Keratinocyte (primary cell): Measurements from ENCODE around the gene RNASE13. TPM values are rescaled to one million over a fixed set of nuclear protein-coding genes. Genes with fewer than 3 reads are reported as not detected.

Experiments
- DNase-seq: peaks from one replicate; pipeline ENCODE4 v3.0.0-alpha.2; 2011; ENCODE audit warnings: low read depth, missing footprints, low spot score
- FAIRE-seq: peaks from 2 replicates; lab custom pipeline; 2011; peaks lifted over from hg19 to GRCh38; lab: Jason Lieb, UNC
- H2AFZ ChIP-seq: 2 replicates; pipeline ENCODE4 v1.6.0; 2012; ENCODE audit warnings: low read length, control low read depth, inconsistent platforms; ENCODE audit not compliant: control insufficient read depth
- H3K27ac ChIP-seq: 2 replicates; pipeline ENCODE4 v1.5.1; 2011; ENCODE audit warnings: low read length; ENCODE audit not compliant: control insufficient read depth, insufficient read depth
- H3K27me3 ChIP-seq: 3 replicates; pipeline ENCODE4 v1.6.0; 2011; ENCODE audit warnings: low read length; ENCODE audit not compliant: control insufficient read depth, insufficient read depth; ENCODE audit errors: extremely low read depth
- H3K36me3 ChIP-seq, 2 experiments: 2 replicates in 1 of 2; 3 replicates in 1 of 2; pipeline ENCODE4 v1.5.1; 2011; ENCODE audit warnings: low read length in 2 of 2, mild to moderate bottlenecking in 1 of 2; ENCODE audit not compliant: control insufficient read depth in 2 of 2, insufficient read depth in 2 of 2; ENCODE audit errors: extremely low read depth in 1 of 2
- H3K4me1 ChIP-seq: 3 replicates; pipeline ENCODE4 v1.5.1; 2011; ENCODE audit warnings: low read length; ENCODE audit not compliant: control insufficient read depth, insufficient read depth; ENCODE audit errors: extremely low read depth
- H3K4me2 ChIP-seq: 3 replicates; pipeline ENCODE4 v1.6.0; 2011; ENCODE audit warnings: low read depth, low read length; ENCODE audit not compliant: control insufficient read depth, insufficient read depth; ENCODE audit errors: extremely low read depth
- H3K4me3 ChIP-seq, 3 experiments: fragments of 200-600 bp in 1 of 3; sonication (generic) in 1 of 3; 2 replicates in 2 of 3; 3 replicates in 1 of 3; pipeline ENCODE4 v1.5.1; 2011 to 2016; ENCODE audit warnings: low read length in 3 of 3, mild to moderate bottlenecking in 3 of 3, control low read depth in 2 of 3, inconsistent platforms in 1 of 3, low read depth in 1 of 3, mixed read lengths in 1 of 3, mixed run types in 1 of 3, moderate library complexity in 1 of 3; ENCODE audit not compliant: control insufficient read depth in 2 of 3, insufficient read depth in 2 of 3; ENCODE audit errors: extremely low read depth in 1 of 3
- H3K79me2 ChIP-seq: 2 replicates; pipeline ENCODE4 v1.6.0; 2012; ENCODE audit warnings: low read length; ENCODE audit not compliant: control insufficient read depth, insufficient read depth
- H3K9ac ChIP-seq: 3 replicates; pipeline ENCODE4 v1.6.0; 2011; ENCODE audit warnings: low read length; ENCODE audit not compliant: control insufficient read depth, insufficient read depth; ENCODE audit errors: extremely low read depth
- H3K9me1 ChIP-seq: 3 replicates; pipeline ENCODE4 v1.6.0; 2011; ENCODE audit warnings: low read length; ENCODE audit not compliant: control insufficient read depth, insufficient read depth; ENCODE audit errors: extremely low read depth
- H3K9me3 ChIP-seq: 2 replicates; pipeline ENCODE4 v1.5.1; 2012; ENCODE audit warnings: low read depth, low read length; ENCODE audit not compliant: control insufficient read depth
- H4K20me1 ChIP-seq: 3 replicates; pipeline ENCODE4 v1.6.0; 2011; ENCODE audit warnings: low read length; ENCODE audit not compliant: control insufficient read depth, insufficient read depth; ENCODE audit errors: extremely low read depth
- EZH2 ChIP-seq: IDR thresholded peaks from one replicate; pipeline ENCODE4 v1.6.1; 2012; ENCODE audit warnings: inconsistent platforms, mild to moderate bottlenecking, low read length, moderate library complexity
- dilution Hi-C: fragments of 300-500 bp; cut with MboI; formaldehyde crosslinking; loops from one replicate; pipeline ENCODE4 v1.7.0; 2020; ENCODE audit warnings: low sequenced_read_pairs; ENCODE audit not compliant: extremely low pct_ligation_motif_present
- polyA plus RNA-seq, 5 experiments: library from polyadenylated mRNA; depleted of rRNA in 3 of 5; stranded (reverse) in 3 of 5; stranded (forward) in 1 of 5; unstranded in 1 of 5; fragments of >200 nt; gene quantifications; 1 replicate in 1 of 5; 2 replicates in 3 of 5; 3 replicates in 1 of 5; pipeline versions ENCODE4 v1.2.1 to v1.2.3, GENCODE V29; 2011 to 2012; ENCODE audit warnings: missing spikeins in 2 of 5, low read depth in 1 of 5, low replicate concordance in 1 of 5
- TF ChIP-seq, protein P1 (sequence below), 3 experiments: IDR thresholded peaks in 1 of 3; conservative IDR thresholded peaks in 1 of 3; optimal IDR thresholded peaks in 1 of 3; 2 replicates in 2 of 3; 3 replicates in 1 of 3; pipeline versions ENCODE3 to v1.5.1; 2011; ENCODE audit warnings: low read length in 3 of 3, mild to moderate bottlenecking in 3 of 3, moderate library complexity in 2 of 3, control low read depth in 1 of 3, inconsistent platforms in 1 of 3; ENCODE audit not compliant: insufficient read depth in 2 of 3; ENCODE audit errors: extremely low read depth in 1 of 3

The RNASE13 gene
- polyA plus RNA-seq, 1 donor (not counting 4 experiments of a cell fraction or from before 2014, with no cell fraction given): not detected

GRCh38 chr14:21056520-21057163 lies 22.0 kb upstream of the RNASE13 start:
- Histone ChIP-seq H3K4me3 (no peak overlapping the region), H3K9me1 (no peaks in the 10 kb centered on the region), H3K9ac (no peak overlapping the region), H3K27me3 (no peaks in the 10 kb centered on the region), H3K79me2 (no peaks in the 10 kb centered on the region), H3K4me2 (no peak overlapping the region), H4K20me1 (no peaks in the 10 kb centered on the region), H2AFZ (peak overlapping the region; percentile 6), H3K9me3 (no peaks in the 10 kb centered on the region), H3K27ac (no peak overlapping the region), H3K36me3 (no peaks in the 10 kb centered on the region), H3K4me1 (no peaks in the 10 kb centered on the region)
- TF ChIP-seq EZH2: no peak
- TF ChIP-seq, protein P1, sequence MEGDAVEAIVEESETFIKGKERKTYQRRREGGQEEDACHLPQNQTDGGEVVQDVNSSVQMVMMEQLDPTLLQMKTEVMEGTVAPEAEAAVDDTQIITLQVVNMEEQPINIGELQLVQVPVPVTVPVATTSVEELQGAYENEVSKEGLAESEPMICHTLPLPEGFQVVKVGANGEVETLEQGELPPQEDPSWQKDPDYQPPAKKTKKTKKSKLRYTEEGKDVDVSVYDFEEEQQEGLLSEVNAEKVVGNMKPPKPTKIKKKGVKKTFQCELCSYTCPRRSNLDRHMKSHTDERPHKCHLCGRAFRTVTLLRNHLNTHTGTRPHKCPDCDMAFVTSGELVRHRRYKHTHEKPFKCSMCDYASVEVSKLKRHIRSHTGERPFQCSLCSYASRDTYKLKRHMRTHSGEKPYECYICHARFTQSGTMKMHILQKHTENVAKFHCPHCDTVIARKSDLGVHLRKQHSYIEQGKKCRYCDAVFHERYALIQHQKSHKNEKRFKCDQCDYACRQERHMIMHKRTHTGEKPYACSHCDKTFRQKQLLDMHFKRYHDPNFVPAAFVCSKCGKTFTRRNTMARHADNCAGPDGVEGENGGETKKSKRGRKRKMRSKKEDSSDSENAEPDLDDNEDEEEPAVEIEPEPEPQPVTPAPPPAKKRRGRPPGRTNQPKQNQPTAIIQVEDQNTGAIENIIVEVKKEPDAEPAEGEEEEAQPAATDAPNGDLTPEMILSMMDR (optimal IDR thresholded peaks at IDR 0.05 in 1 of 3, IDR thresholded peaks at IDR 0.05 in 1 of 3, conservative IDR thresholded peaks at IDR 0.05 in 1 of 3; ENCODE audit: extremely low read depth in 1 of 3, insufficient read depth in 2 of 3, low read length in 3 of 3): no peak
- DNase-seq (no peak), FAIRE-seq (no peak)
- dilution Hi-C loops: no loop called here

GRCh38 chr14:21055432-21056117 lies 21.0 kb upstream of the RNASE13 start:
- FAIRE-seq (no peak), DNase-seq (no peak)
- Histone ChIP-seq H3K36me3 (no peaks in the 10 kb centered on the region), H3K9ac (no peak overlapping the region), H3K9me3 (no peaks in the 10 kb centered on the region), H3K4me2 (no peak overlapping the region), H3K9me1 (no peaks in the 10 kb centered on the region), H3K79me2 (no peaks in the 10 kb centered on the region), H3K4me1 (no peaks in the 10 kb centered on the region), H2AFZ (no peak overlapping the region), H4K20me1 (no peaks in the 10 kb centered on the region), H3K27ac (no peak overlapping the region), H3K27me3 (no peaks in the 10 kb centered on the region), H3K4me3 (no peak overlapping the region)
- no peak for TF ChIP-seq EZH2
- TF ChIP-seq, protein P1 (optimal IDR thresholded peaks at IDR 0.05 in 1 of 3, IDR thresholded peaks at IDR 0.05 in 1 of 3, conservative IDR thresholded peaks at IDR 0.05 in 1 of 3; ENCODE audit: extremely low read depth in 1 of 3, insufficient read depth in 2 of 3, low read length in 3 of 3): no peak
- dilution Hi-C loops: no loop called here
